Pancreas (tissue), 10 donors: Measurements from ENCODE around the gene PRRC2C. TPM values are rescaled to one million over a fixed set of nuclear protein-coding genes. Genes with fewer than 3 reads are reported as not detected.
"Not testable (repeated sequence)": the region's sequence is repeated elsewhere in the genome, so short reads cannot be mapped to it uniquely, and the experiment has no call there.

ENCODE experiments used
- ATAC-seq, 4 donors: fragments of 200-7000 bp; cut with Tn5 transposase; one replicate each; pipeline versions ENCODE4 v1.8.0 to v1.9.1; 2020; ENCODE audit warnings: mild to moderate bottlenecking in 4 of 4, moderate library complexity in 4 of 4
- DNase-seq, 6 donors: peaks; one replicate each; pipeline ENCODE4 v3.0.0-alpha.2; 2020
- FAIRE-seq: peaks from 2 replicates; lab custom pipeline; 2012; peaks lifted over from hg19 to GRCh38; lab: Jason Lieb, UNC
- H3K27ac ChIP-seq, 4 donors: fragments of 200-600 bp; sonication (generic); 1 replicate in 3 of 4; 2 replicates in 1 of 4; pipeline versions ENCODE4 v1.5.0 to v1.8.0; 2020
- H3K27me3 ChIP-seq, 4 donors: fragments of 200-600 bp; one replicate each; pipeline ENCODE4 v1.8.0; 2021
- H3K36me3 ChIP-seq, 3 donors: fragments of 200-600 bp; sonication (generic) in 1 of 3; one replicate each; pipeline versions ENCODE4 v1.5.0 to v1.8.0; 2020 to 2021
- H3K4me1 ChIP-seq, 3 donors: fragments of 200-600 bp; one replicate each; pipeline ENCODE4 v1.8.0; 2021
- H3K4me3 ChIP-seq, 4 donors: fragments of 200-600 bp; sonication (generic) in 2 of 4; one replicate each; pipeline versions ENCODE4 v1.5.0 to v1.8.0; 2020 to 2021
- H3K9me3 ChIP-seq, 4 donors: fragments of 200-600 bp; one replicate each; pipeline ENCODE4 v1.8.0; 2021
- CTCF ChIP-seq, 4 donors: fragments of 200-600 bp; sonication (generic) in 3 of 4; IDR thresholded peaks; one replicate each; pipeline versions ENCODE4 v1.5.0 to v1.8.0; 2021; ENCODE audit warnings: antibody characterized with exemption in 4 of 4
- whole genome bisulfite sequencing, 2 donors: extraction: QIAGEN DNeasy Blood & Tissue Kit; methylation state at CpG; one replicate each; pipeline ENCODE4 v1.1.7; 2013; 5-methylcytosine and 5-hydroxymethylcytosine counted together
- intact Hi-C, 3 donors: fragments of 100-400 bp; cut with DNase I; formaldehyde crosslinking; loops; one replicate each; pipeline versions ENCODE4 v1.11.1 to v1.14.2; 2022
- polyA plus RNA-seq, 2 donors: library from polyadenylated mRNA; stranded (reverse); fragments of 200-250 nt; gene quantifications; one replicate each; pipeline ENCODE4 v1.2.3, GENCODE V29; 2013
- total RNA-seq, 6 donors: library from RNA; stranded (reverse); fragmentation: NEBNext Ultra II Directional in 4 of 6; extraction: Animal tissue kit (Norgen Biotek cat#: 25700) in 4 of 6; gene quantifications; one replicate each; pipeline versions ENCODE4 v1.2.1 to v1.2.4, GENCODE V29; 2021 to 2023
- donor health status: healthy with polysubstance abuse.
- donor health status: DM: no; HTN: no; CAD: no; lungs with moderate emphysema.
- donor health status: DM: no; HTN: no; CAD: no.
- donor health status: control.
- donor health status: control.
- donor health status: Bipolar disorder and iron deficiency.
- donor health status: DM: yes; HTN: yes; CAD: no.
- donor health status: DM: no; HTN: no; CAD: no.
- donor health status: DM: no; HTN: no; CAD: no.
- donor health status: DM: yes; HTN: yes; CAD: no.

PRRC2C gene
- total and polyA plus RNA-seq, 8 donors = 22.4 to 82.3 (median 48.4) TPM

DNA sequence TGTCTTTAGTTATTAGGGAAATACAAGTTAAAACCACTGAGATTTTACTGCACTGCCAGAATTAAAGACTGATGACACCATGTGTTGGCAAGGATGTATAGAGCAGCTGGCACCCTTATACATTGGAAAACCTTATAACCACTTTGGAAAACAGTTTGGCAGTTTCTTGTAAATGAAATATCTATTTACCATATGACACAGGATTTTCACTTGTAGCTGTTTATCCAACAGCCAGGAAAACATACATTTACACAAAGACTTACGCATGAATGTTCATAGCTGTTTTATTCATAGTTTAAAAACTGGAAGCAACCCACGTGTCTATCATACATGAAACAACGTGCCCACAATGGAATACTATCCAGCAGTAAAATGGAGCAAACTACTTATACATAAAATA lies 45.3 kb downstream of the PRRC2C start:
- Histone ChIP-seq H3K4me3 (no peak overlapping the region), H3K9me3 (no peaks in the 10 kb centered on the region), H3K4me1 (no peaks in the 10 kb centered on the region), H3K27ac (no peak overlapping the region), H3K36me3 (peaks cover 2 to 78% (median 14%) of the 10 kb centered on the region in 3 donors), H3K27me3 (no peaks in the 10 kb centered on the region)
- TF ChIP-seq CTCF (IDR thresholded peaks at IDR 0.05) = no peak
- no peak for DNase-seq
- WGBS, 2 donors = 93 to 95% methylated on average over 3 of the region's 3 CpGs
- no peak for ATAC-seq
- intact Hi-C loops = no loop called here
- FAIRE-seq = no peak

DNA sequence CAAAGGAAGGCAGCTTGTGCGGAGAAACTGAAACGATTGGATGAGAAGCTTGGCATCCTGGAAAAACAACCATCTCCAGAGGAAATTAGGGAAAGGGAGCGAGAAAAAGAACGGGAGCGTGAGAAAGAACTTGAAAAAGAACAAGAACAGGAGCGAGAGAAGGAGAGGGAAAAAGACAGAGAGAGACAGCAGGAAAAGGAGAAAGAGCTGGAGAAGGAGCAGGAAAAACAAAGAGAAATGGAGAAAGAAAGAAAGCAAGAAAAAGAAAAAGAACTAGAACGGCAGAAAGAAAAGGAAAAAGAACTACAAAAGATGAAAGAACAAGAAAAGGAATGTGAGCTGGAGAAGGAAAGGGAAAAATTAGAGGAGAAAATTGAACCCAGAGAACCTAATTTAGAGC lies 47.2 kb downstream of the PRRC2C start:
- no peaks in the 10 kb centered on the region for H3K27me3 ChIP-seq
- no peak for DNase-seq
- ATAC-seq = no peak
- peaks cover 2 to 82% (median 28%) of the 10 kb centered on the region in 3 donors for H3K36me3 ChIP-seq
- TF ChIP-seq CTCF (IDR thresholded peaks at IDR 0.05) = no peak
- H3K9me3 ChIP-seq = no peaks in the 10 kb centered on the region
- H3K4me1 ChIP-seq = no peaks in the 10 kb centered on the region
- H3K27ac ChIP-seq = no peak overlapping the region
- H3K4me3 ChIP-seq = no peak overlapping the region
- WGBS, 2 donors = 93 to 95% methylated on average over 7 of the region's 7 CpGs
- intact Hi-C loops = no loop called here
- FAIRE-seq = no peak

GRCh38 chr1:171545523-171545922 lies 60.2 kb downstream of the PRRC2C start:
- intact Hi-C loops = no loop called here
- no peak overlapping the region for H3K4me3 ChIP-seq
- WGBS, 2 donors = 96 to 100% methylated on average over 1 of the region's 1 CpG
- H3K27ac ChIP-seq = no peak overlapping the region
- no peaks in the 10 kb centered on the region for H3K9me3 ChIP-seq
- no peak for DNase-seq
- H3K36me3 ChIP-seq = peaks cover 7 to 50% (median 18%) of the 10 kb centered on the region in 3 donors
- H3K4me1 ChIP-seq = no peaks in the 10 kb centered on the region
- no peak for ATAC-seq
- no peak for FAIRE-seq
- no peak for TF ChIP-seq CTCF (IDR thresholded peaks at IDR 0.05)
- no peaks in the 10 kb centered on the region for H3K27me3 ChIP-seq

GRCh38 chr1:171550050-171550449 lies 64.7 kb downstream of the PRRC2C start:
- 57 to 66% methylated on average over 3 of the region's 3 CpGs for WGBS, 2 donors
- no peaks in the 10 kb centered on the region for H3K27me3 ChIP-seq
- H3K27ac ChIP-seq = no peak overlapping the region
- intact Hi-C loops = no loop called here
- no peak for DNase-seq
- no peak for TF ChIP-seq CTCF (IDR thresholded peaks at IDR 0.05)
- FAIRE-seq = no peak
- no peaks in the 10 kb centered on the region for H3K4me1 ChIP-seq
- no peak for ATAC-seq
- H3K4me3 ChIP-seq = no peak overlapping the region
- H3K36me3 ChIP-seq = peaks cover 0 to 29% (median 11%) of the 10 kb centered on the region in 3 donors
- H3K9me3 ChIP-seq = no peaks in the 10 kb centered on the region

DNA sequence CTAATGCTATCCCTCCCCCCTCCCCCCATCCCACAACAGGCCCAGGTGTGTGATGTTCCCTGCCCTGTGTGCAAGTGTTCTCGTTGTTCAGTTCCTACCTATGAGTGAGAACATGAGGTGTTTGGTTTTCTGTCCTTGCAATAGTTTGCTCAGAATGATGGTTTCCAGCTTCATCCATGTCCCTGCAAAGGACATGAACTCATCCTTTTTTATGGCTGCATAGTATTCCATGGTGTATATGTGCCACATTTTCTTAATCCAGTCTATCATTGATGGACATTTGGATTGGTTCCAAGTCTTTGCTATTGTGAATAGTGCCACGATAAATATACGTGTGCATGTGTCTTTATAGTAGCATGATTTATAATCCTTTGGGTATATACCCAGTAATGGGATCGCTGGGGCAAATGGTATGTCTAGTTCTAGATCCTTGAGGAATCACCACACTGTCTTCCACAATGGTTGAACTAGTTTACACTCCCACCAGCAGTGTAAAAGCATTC lies 65.3 kb downstream of the PRRC2C start:
- intact Hi-C loops, DNase-seq, FAIRE-seq, H3K27me3 ChIP-seq, H3K4me1 ChIP-seq, ATAC-seq, H3K4me3 ChIP-seq, H3K27ac ChIP-seq, H3K9me3 ChIP-seq: not testable (repeated sequence)
- peaks cover 0 to 30% (median 11%) of the 10 kb centered on the region in 3 donors for H3K36me3 ChIP-seq
- 97% methylated on average over 4 of the region's 4 CpGs for WGBS, 2 donors

- H3K27ac ChIP-seq, FAIRE-seq, ATAC-seq, H3K27me3 ChIP-seq, intact Hi-C loops, H3K9me3 ChIP-seq, DNase-seq, H3K4me3 ChIP-seq, H3K4me1 ChIP-seq: not testable (repeated sequence)
- 95 to 100% methylated on average over 1 of the region's 1 CpG for WGBS, 2 donors
- H3K36me3 ChIP-seq = peaks cover 5 to 48% (median 18%) of the 10 kb centered on the region in 3 donors
Measured at GRCh38 chr1:171553960-171554359, 68.6 kb downstream of the PRRC2C start.
